HG03108 (cell line): ENCODE data around the gene TGM2.

ENCODE experiments used
- ATAC-seq: cut with Tn5 transposase; IDR thresholded peaks from one replicate; pipeline ENCODE4 v1.9.1; 2021; ENCODE audit warnings: moderate library complexity; ENCODE audit not compliant: unreplicated experiment

Gene TGM2

DNA sequence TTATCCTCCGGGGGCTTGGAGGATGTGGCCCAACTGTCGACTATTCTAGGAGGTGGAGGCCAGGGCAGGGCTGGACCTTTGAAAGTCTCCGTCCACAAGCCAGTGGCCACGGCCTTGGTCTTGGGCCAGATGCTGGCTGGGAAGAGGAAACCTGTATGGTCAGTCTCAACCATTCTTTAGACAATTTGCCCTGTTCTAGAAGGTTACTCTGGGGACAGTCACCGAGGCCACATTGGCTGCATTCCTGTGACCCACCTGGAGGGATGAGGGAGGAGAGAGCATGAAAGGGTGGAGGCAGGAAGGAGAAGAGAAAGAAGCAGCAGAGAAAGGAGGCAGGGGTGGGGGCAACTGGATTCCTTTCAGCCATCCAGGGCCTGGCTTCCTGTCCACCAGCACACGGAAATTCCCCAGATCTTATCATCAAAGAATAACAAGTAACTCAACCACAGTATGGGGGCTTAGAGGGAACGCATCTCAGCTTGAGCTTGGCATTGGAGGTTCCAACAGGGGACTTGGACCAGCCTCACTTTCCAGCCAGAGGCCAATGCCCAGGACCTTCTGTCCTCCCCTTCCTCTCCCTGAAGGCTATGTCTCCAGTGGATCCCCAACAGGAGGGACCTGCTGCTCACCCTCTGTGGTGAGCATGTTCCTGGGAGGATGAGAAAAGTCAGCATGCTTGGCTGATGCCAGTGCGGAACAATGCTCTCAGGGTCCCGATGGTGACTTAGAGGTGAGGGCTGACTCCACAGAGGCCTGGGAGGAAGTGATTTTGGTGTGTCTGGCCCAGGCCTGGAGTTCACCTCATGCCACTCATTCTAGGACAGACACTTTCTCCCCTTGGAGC is 30.4 kb downstream of the TGM2 start:
- no peak for ATAC-seq

DNA sequence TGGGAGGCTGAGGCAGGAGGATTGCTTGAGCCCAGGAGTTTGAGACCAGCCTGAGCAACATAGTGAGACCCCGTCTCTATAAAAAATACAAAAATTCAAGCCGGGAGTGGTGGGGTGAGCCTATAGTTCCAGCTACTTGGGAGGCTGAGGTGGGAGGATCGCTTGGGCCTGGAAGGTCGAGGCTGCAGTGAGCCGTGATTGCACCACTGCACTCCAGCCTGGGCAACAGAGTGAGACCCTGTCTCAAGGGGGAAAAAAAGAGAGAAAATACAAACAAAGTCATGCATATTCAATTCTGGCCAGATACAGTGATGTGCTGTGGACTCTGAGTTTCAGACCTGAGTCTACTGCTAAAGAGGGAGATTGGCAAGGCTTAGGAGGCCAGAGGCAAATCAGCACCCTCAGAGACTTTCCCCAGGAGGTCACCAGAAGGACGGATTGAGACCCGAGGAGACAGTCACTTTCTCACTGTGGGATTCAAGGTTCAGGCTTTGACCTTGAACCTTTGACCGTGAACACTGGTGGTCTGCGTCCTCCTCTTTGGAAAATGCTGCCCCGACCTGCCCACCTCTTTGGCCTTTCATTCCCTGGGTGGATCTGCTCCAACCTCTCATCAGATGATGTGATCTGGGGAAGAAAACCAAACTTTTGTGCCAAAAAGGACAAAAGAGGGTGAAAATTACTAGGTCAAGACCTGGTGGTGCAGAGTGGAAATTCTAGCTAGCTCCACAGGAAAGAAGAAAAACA is 31.2 kb downstream of the TGM2 start:
- ATAC-seq: no peak

DNA sequence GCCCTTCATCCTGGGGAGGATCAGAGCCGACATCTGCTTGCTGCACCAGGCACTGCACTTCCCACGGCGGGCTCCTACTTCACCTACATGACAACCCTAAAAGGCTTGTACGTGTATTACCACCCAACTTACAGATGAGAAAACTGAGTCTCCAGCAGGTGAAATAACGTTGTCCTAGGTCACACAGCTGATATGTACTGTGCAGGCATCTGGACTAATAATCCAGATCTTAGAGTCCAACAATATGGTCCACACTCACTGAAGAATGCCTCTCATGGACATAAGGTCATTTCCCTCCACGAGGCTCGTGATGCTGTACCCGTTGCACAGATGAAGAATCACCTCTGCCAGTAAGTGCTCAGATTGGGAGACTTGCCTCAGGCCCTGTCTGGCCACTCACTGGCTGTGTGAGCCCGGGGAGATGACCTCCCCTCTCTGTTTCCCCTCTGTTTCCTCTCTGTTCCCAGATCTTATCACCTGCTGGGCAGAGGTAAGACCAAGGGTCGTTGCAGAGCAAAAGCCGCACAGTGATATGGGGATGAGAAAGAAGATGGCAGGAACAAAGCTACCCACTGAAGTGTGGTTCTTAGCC is 32.1 kb downstream of the TGM2 start:
- ATAC-seq: no peak

DNA sequence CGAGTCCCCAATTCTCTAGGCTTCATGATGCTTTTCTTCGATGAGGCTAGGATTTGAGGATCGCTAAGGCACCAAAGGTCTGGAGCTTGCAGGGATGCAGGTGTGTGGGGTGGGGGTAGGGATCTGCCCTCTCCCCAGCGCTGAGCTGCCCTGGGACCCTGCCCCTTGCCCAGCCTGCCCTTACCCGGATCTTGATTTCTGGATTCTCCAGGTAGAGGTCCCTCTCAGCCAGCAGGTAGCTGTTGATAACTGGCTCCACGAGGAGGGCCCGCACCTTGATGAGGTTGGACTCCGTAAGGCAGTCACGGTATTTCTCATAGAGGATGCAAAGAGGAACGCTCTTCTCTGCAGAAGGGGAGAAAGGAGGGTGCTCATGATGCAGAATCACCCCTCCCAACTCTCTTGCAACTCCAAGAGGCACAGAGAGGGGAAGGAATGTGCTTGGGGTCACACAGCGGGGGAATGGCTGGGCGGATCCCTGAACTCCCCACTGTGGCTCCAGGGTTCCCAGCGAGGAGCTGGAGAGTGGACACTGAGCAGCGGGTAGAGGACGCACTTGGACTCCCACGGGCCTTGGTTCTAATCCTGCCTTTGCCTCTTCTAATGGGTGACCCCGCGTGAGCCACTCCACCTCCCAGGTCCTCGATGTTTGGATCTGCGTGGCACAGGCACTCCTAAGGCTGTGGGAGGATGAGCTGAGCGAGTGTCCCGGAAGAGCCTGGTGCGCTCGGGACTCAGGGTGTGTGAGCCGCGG is 32.7 kb downstream of the TGM2 start:
- no peak for ATAC-seq

DNA sequence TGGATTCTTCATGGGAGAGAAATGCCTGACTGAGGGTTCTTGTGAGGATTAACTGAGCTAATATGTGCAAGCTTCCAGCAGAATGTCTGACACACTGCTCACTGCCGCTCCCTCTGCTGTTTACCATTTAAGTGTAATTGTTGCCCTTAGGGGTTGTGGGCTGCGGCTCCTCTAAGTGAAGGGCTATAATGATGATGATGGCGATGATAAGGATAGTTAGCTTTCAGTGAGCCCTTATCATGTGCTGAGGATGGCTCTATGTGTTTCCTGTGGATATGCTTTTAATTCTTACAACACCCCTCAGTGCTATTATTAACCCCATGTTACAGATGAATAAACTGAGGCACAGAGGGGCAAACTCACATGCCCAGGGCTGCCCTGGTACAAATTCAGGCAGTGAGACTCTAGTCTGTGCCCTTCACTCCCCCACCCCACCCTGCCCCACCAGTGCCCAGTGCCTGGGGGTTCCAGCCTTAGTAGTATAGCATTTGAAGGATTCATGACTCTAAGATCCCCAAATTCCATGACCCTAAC is 33.4 kb downstream of the TGM2 start:
- no peak for ATAC-seq

DNA sequence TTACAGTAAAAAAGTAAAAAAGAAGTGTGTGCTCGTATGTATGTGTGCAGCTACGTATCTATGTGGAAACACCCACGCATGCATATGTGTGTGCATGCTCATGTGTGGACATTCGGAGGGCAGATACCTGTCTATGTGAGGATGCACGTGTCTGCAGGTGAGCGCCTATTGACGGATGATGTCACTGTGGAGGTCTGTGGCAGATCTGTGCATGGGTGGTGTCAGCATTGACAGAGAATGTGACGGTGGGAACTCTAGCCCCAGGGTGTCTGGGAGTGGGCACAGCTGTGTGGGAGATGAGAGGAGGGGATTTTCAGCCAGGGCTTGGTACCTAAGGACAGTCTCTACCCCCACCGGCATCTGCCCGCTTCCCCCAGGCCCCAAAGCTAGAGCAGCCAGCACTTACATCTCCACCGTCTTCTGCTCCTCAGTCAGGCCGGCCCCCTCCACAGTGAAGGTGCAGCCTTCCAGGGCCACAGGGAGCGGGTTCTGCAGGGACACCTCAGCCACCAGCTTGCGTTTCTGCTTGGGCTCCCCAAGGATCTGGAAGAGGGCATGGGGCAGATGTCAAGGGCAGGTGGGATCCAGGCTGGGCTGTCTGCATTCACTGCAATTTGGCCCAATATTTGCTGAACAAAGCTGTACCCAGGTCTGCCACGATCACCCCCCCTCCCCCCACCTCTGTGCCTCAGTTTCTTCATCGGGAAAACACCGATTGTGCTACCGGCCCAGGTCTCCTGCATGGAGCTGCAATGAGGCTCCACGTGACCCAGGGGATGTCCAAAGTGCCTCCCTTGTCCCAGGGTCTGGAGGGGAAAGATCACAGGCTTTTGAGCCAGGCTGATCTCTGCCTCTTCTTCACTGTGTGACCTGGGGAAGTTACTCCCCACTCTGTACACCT is 34.1 kb downstream of the TGM2 start:
- ATAC-seq: no peak

DNA sequence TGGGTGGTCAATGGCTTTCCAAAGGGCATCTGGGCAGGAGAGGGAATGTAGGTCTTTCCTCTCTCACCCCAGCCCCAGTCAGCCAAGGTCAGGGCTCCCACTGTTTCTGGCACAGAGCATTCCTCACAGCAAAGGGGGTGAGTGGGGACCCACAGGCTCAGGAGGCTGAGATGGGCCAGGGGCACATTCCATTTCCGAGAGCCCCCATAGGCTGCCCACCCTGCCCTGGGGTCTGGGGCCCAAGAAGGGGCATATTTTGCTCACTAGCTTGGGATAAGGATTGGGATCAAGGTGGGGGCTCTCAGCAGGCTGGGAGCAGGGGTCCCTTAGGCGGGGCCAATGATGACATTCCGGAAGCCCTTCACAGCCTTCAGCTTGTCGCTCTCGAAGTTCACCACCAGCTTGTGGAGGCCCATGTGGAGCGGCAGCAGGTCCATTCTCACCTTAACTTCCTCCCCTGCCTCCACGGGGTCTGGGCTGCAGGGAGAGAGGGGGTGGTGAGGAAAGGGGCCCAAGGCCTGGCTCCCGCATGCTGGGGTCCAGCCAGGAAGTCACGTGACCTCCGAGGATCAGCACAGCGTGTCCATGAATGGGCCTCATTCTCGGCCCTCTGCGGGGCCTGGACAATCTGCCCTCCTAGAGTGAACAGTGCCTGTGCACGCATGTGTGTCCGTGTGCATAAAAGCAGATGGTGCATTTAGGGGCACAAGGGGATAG is 35.0 kb downstream of the TGM2 start:
- no peak for ATAC-seq

DNA sequence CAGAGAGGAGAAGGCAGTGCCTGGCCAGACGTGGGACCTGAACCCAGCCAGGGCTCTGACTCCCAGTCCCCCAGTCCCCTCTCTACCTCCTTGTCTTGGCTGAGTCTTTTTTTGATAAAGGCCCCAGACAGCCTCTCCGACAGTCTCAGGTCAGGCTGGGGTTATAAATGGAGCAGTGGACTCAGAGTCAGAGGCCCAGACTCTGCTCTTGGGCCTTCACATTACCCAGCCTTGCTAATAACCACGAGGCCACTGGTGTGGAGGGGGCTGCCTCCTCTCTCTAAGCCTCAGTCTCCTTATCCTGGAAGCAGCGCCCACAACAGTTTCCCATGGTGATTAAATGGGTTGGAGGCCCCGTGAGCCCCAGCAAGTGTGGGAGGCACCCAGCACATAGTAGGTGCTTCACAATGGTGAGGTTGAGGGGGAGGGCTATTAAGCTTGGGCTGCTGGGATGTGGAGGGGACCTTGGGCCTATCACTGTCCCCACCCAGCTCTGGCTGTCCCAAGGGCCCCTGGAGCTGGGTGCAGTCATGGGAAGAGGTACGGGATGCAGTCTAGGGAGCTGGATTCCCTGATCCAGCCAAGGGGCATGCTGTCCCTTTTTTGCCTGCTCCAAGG is 35.7 kb downstream of the TGM2 start:
- ATAC-seq: no peak

DNA sequence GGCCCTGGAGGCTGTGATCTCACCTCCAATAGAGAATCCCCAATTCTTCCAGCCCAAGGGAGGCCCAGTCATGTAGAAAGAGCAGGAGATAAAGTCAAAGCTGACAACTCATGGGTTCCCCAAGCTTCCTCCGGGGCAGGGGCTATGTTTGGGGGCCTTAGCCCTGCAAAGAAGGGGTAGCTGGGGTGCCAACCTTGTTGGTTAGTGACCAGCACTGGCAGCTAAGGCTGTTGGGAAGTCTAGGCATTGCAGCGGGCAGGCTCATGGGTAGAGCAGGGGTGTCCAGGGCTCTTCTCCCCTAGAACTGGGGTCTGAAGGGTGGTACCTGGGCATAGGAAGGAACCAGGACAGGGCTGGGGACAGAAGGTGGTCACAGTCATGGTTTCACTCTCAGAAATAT is 36.4 kb downstream of the TGM2 start:
- no peak for ATAC-seq

GRCh38 chr20:38127920-38128528 is 37.0 kb downstream of the TGM2 start:
- no peak for ATAC-seq

- ATAC-seq: no peak
These were observed 38.0 kb downstream of the TGM2 start for GRCh38 chr20:38126932-38127621.

GRCh38 chr20:38126146-38126921 is 38.7 kb downstream of the TGM2 start:
- ATAC-seq: no peak

GRCh38 chr20:38125157-38126056 is 39.7 kb downstream of the TGM2 start:
- no peak for ATAC-seq

GRCh38 chr20:38123021-38123587 is 42.0 kb downstream of the TGM2 start:
- no peak for ATAC-seq

- no peak for ATAC-seq
These were observed 43.3 kb downstream of the TGM2 start for GRCh38 chr20:38121741-38122140.

DNA sequence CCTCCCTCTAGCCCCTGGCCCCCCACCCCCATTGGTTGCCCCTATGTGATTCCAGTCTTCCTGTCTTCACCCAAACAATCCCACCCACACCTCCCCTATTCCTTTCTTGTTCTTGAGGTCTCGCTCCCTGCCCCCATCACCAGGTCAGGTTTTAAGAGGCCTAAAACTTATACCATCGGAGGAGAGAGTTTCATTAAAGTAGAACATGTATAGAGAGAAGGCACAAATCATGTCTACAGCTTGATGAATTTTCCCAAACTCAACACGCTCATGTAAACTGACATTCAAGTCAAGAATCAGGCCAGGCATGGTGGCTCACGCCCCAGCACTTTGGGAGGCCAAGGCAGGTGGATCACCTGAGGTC is 44.5 kb downstream of the TGM2 start:
- ATAC-seq: no peak
